Muscle of leg (tissue), 11 donors: ENCODE data around the gene ANKRD33. TPM values are rescaled to one million over a fixed set of nuclear protein-coding genes. Genes with fewer than 3 reads are reported as not detected.

Source experiments
- DNase-seq: peaks from one replicate; pipeline ENCODE4 v3.0.0; 2013
- H3K27ac ChIP-seq: one replicate; pipeline ENCODE4 v1.5.1; 2013; ENCODE audit warnings: mild to moderate bottlenecking, low read length, control low read depth
- H3K27me3 ChIP-seq: one replicate; pipeline ENCODE4 v1.6.1; 2013; ENCODE audit warnings: low read length; ENCODE audit not compliant: control insufficient read depth, insufficient read depth
- H3K36me3 ChIP-seq: one replicate; pipeline ENCODE4 v1.6.1; 2013; ENCODE audit warnings: low read length; ENCODE audit not compliant: control insufficient read depth, insufficient read depth
- H3K4me1 ChIP-seq: one replicate; pipeline ENCODE4 v1.6.1; 2013; ENCODE audit warnings: low read length; ENCODE audit not compliant: control insufficient read depth, insufficient read depth
- H3K4me3 ChIP-seq: one replicate; pipeline ENCODE4 v1.5.1; 2013; ENCODE audit warnings: low read length, control low read depth
- H3K9me3 ChIP-seq: replicated peaks from 2 replicates; pipeline ENCODE4 v1.6.1; 2013; ENCODE audit warnings: low read depth, low read length; ENCODE audit not compliant: control insufficient read depth
- WGBS: methylation state at CpG from one replicate; pipeline ENCODE4 v1.1.5; 2013; ENCODE audit warnings: missing lambda C conversion rate; ENCODE audit not compliant: insufficient coverage; 5-methylcytosine and 5-hydroxymethylcytosine counted together
- polyA plus RNA-seq, 8 donors: library from polyadenylated mRNA; unstranded; fragments of 120-200 nt; gene quantifications; one replicate each; pipeline versions ENCODE4 v1.2.1 to v1.2.3, GENCODE V29; 2013; ENCODE audit warnings: inconsistent platforms in 1 of 8, low replicate concordance in 1 of 8; ENCODE audit not compliant: insufficient read length in 8 of 8, insufficient read depth in 1 of 8
- total RNA-seq: library from RNA; stranded (reverse); fragments of 120-200 nt; gene quantifications from one replicate; pipeline ENCODE4 v1.2.4, GENCODE V29; 2013

The ANKRD33 gene
- total and polyA plus RNA-seq, 9 donors = 0.04 to 0.18 (median 0.09) TPM; not detected in 3

GRCh38 chr12:51867796-51868428 lies 20.0 kb upstream of the ANKRD33 start:
- no peak for DNase-seq
- Histone ChIP-seq H3K27ac (no peak overlapping the region), H3K36me3 (no peaks in the 10 kb centered on the region), H3K4me3 (no peak overlapping the region), H3K4me1 (peaks cover 47% of the 10 kb centered on the region), H3K9me3 (no peaks in the 10 kb centered on the region), H3K27me3 (peaks cover 42% of the 10 kb centered on the region)
- 93% methylated on average over 11 of the region's 12 CpGs for WGBS

GRCh38 chr12:51868821-51869495 lies 18.9 kb upstream of the ANKRD33 start:
- Histone ChIP-seq H3K27ac (peak overlapping the region; percentile 35), H3K9me3 (no peaks in the 10 kb centered on the region), H3K36me3 (no peaks in the 10 kb centered on the region), H3K27me3 (peaks cover 40% of the 10 kb centered on the region), H3K4me3 (peak overlapping the region; percentile 53), H3K4me1 (peaks cover 37% of the 10 kb centered on the region)
- WGBS = 1% methylated on average over 56 of the region's 67 CpGs
- peak; percentile 73 for DNase-seq

DNA sequence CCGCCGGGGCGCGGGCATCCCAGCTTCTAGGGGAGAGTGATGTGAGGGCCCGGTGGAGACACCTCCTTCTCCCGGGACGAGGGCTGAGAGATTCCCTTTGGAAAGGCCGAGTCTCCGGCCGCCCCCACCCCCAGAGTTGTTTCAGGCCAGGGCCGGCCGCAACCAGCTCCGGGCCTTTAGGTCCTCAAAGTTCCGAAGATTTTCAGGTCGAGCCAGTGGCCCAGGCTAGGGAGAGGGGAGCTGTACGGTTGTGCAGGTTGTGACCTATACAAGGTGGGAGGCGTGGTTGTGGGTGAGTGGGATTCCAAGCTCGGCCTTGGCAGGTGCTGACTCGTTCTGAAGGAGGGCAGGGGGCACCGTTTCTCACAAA lies 18.4 kb upstream of the ANKRD33 start:
- peak overlapping the region; percentile 23 for H3K27ac ChIP-seq
- peaks cover 32% of the 10 kb centered on the region for H3K4me1 ChIP-seq
- no peak for DNase-seq
- H3K27me3 ChIP-seq = peaks cover 35% of the 10 kb centered on the region
- H3K36me3 ChIP-seq = no peaks in the 10 kb centered on the region
- no peaks in the 10 kb centered on the region for H3K9me3 ChIP-seq
- peak overlapping the region; percentile 53 for H3K4me3 ChIP-seq
- WGBS = 14% methylated on average over 18 of the region's 20 CpGs

- Histone ChIP-seq H3K27ac (peak overlapping the region; percentile 23), H3K36me3 (no peaks in the 10 kb centered on the region), H3K27me3 (peaks cover 30% of the 10 kb centered on the region), H3K4me3 (no peak overlapping the region), H3K4me1 (peaks cover 28% of the 10 kb centered on the region), H3K9me3 (no peaks in the 10 kb centered on the region)
- DNase-seq = no peak
- 48% methylated on average over 3 of the region's 3 CpGs for WGBS
Measured at GRCh38 chr12:51869931-51870330, 18.0 kb upstream of the ANKRD33 start.

GRCh38 chr12:51870504-51870903 lies 17.4 kb upstream of the ANKRD33 start:
- WGBS = 57% methylated on average over 4 of the region's 4 CpGs
- H3K9me3 ChIP-seq = no peaks in the 10 kb centered on the region
- no peaks in the 10 kb centered on the region for H3K36me3 ChIP-seq
- H3K27ac ChIP-seq = peak overlapping the region; percentile 23
- peaks cover 22% of the 10 kb centered on the region for H3K4me1 ChIP-seq
- no peak overlapping the region for H3K4me3 ChIP-seq
- H3K27me3 ChIP-seq = peaks cover 29% of the 10 kb centered on the region
- DNase-seq = no peak

GRCh38 chr12:51871126-51871525 lies 16.8 kb upstream of the ANKRD33 start:
- H3K27ac ChIP-seq = no peak overlapping the region
- peaks cover 17% of the 10 kb centered on the region for H3K4me1 ChIP-seq
- DNase-seq = no peak
- H3K27me3 ChIP-seq = peaks cover 29% of the 10 kb centered on the region
- H3K9me3 ChIP-seq = no peaks in the 10 kb centered on the region
- no peaks in the 10 kb centered on the region for H3K36me3 ChIP-seq
- no peak overlapping the region for H3K4me3 ChIP-seq
- 73% methylated on average over 3 of the region's 6 CpGs for WGBS

- no peak for DNase-seq
- H3K9me3 ChIP-seq = no peaks in the 10 kb centered on the region
- H3K36me3 ChIP-seq = no peaks in the 10 kb centered on the region
- WGBS = no CpG with 5 or more reads among the region's 17 CpGs
- H3K4me1 ChIP-seq = peaks cover 17% of the 10 kb centered on the region
- H3K4me3 ChIP-seq = no peak overlapping the region
- H3K27me3 ChIP-seq = peaks cover 29% of the 10 kb centered on the region
- H3K27ac ChIP-seq = no peak overlapping the region
Measured at GRCh38 chr12:51871918-51872688, 15.8 kb upstream of the ANKRD33 start.

- no peak for DNase-seq
- no peaks in the 10 kb centered on the region for H3K36me3 ChIP-seq
- peaks cover 29% of the 10 kb centered on the region for H3K27me3 ChIP-seq
- H3K9me3 ChIP-seq = no peaks in the 10 kb centered on the region
- WGBS = no CpG with 5 or more reads among the region's 3 CpGs
- no peak overlapping the region for H3K27ac ChIP-seq
- H3K4me1 ChIP-seq = peaks cover 17% of the 10 kb centered on the region
- no peak overlapping the region for H3K4me3 ChIP-seq
Measured at GRCh38 chr12:51872689-51872981, 15.3 kb upstream of the ANKRD33 start.

- peaks cover 26% of the 10 kb centered on the region for H3K27me3 ChIP-seq
- no peak for DNase-seq
- H3K4me1 ChIP-seq = peaks cover 16% of the 10 kb centered on the region
- no peaks in the 10 kb centered on the region for H3K9me3 ChIP-seq
- no peaks in the 10 kb centered on the region for H3K36me3 ChIP-seq
- no peak overlapping the region for H3K4me3 ChIP-seq
- H3K27ac ChIP-seq = no peak overlapping the region
- WGBS = 83% methylated on average over 4 of the region's 8 CpGs
Measured at GRCh38 chr12:51873251-51873994, 14.5 kb upstream of the ANKRD33 start.

GRCh38 chr12:51874000-51874399 lies 13.9 kb upstream of the ANKRD33 start:
- H3K36me3 ChIP-seq = no peaks in the 10 kb centered on the region
- no peak overlapping the region for H3K27ac ChIP-seq
- DNase-seq = no peak
- 38% methylated on average over 4 of the region's 8 CpGs for WGBS
- H3K27me3 ChIP-seq = peaks cover 20% of the 10 kb centered on the region
- H3K4me1 ChIP-seq = peaks cover 10% of the 10 kb centered on the region
- no peak overlapping the region for H3K4me3 ChIP-seq
- H3K9me3 ChIP-seq = no peaks in the 10 kb centered on the region
